ENCODE results near the gene FER.
"Not testable (repeated sequence)": the region's sequence is repeated elsewhere in the genome, so short reads cannot be mapped to it uniquely, and the experiment has no call there.

FER gene

GRCh38 chr5:108748401-108749127 is 867 bp downstream of the FER start:
- DNase-seq = peak; percentile 90 to 92

GRCh38 chr5:108749128-108749861 is 1.6 kb downstream of the FER start:
- DNase-seq = peak in 1 of 2 experiments; percentile 30

GRCh38 chr5:108753331-108753730 is 5.6 kb downstream of the FER start:
- no peak for DNase-seq

GRCh38 chr5:108753877-108754276 is 6.2 kb downstream of the FER start:
- DNase-seq = no peak

- no peak for DNase-seq
Measured at GRCh38 chr5:108760512-108760911, 12.8 kb downstream of the FER start.

GRCh38 chr5:108762660-108763059 is 15.0 kb downstream of the FER start:
- DNase-seq = no peak

- no peak for DNase-seq
Measured at GRCh38 chr5:108763222-108763916, 15.7 kb downstream of the FER start.

- DNase-seq = no peak
Measured at GRCh38 chr5:108765647-108766046, 17.9 kb downstream of the FER start.

GRCh38 chr5:108766916-108767315 is 19.2 kb downstream of the FER start:
- DNase-seq = not testable (repeated sequence)

- no peak for DNase-seq
Measured at GRCh38 chr5:108769352-108769751, 21.7 kb downstream of the FER start.

- no peak for DNase-seq
Measured at GRCh38 chr5:108772626-108773025, 24.9 kb downstream of the FER start.

- no peak for DNase-seq
Measured at GRCh38 chr5:108773330-108773729, 25.6 kb downstream of the FER start.

- not testable (repeated sequence) for DNase-seq
Measured at GRCh38 chr5:108774079-108774478, 26.4 kb downstream of the FER start.

- DNase-seq = not testable (repeated sequence)
Measured at GRCh38 chr5:108777582-108777981, 29.9 kb downstream of the FER start.

GRCh38 chr5:108784577-108784976 is 36.9 kb downstream of the FER start:
- DNase-seq = not testable (repeated sequence)

GRCh38 chr5:108786806-108787483 is 39.2 kb downstream of the FER start:
- no peak for DNase-seq

GRCh38 chr5:108788142-108788541 is 40.4 kb downstream of the FER start:
- no peak for DNase-seq

GRCh38 chr5:108793207-108793606 is 45.5 kb downstream of the FER start:
- no peak for DNase-seq

GRCh38 chr5:108794349-108794748 is 46.7 kb downstream of the FER start:
- not testable (repeated sequence) for DNase-seq

GRCh38 chr5:108797396-108797795 is 49.7 kb downstream of the FER start:
- DNase-seq = no peak

GRCh38 chr5:108797986-108798385 is 50.3 kb downstream of the FER start:
- no peak for DNase-seq

GRCh38 chr5:108798513-108799265 is 51.0 kb downstream of the FER start:
- DNase-seq = no peak
